GM23248 (cell line): ENCODE results near the gene NUP133.

Experiments
- EZH2 ChIP-seq: fragments of 200-600 bp; sonication (generic); IDR thresholded peaks from 2 replicates; pipeline ENCODE4 v1.6.1; 2018; ENCODE audit warnings: antibody characterized with exemption, mild to moderate bottlenecking; ENCODE audit not compliant: insufficient read depth, poor library complexity, severe bottlenecking
- EZH2phosphoT487 ChIP-seq: fragments of 200-600 bp; sonication (generic); IDR thresholded peaks from 2 replicates; pipeline ENCODE4 v1.6.1; 2018; ENCODE audit warnings: antibody characterized with exemption, moderate library complexity, mild to moderate bottlenecking, low read depth; ENCODE audit not compliant: insufficient read depth

- TF ChIP-seq EZH2 = no peak
- no peak for TF ChIP-seq EZH2phosphoT487
These were observed 49.2 kb upstream of the NUP133 start for GRCh38 chr1:229557200-229557850.
